ENCODE data around the gene WNT10A.

- TF ChIP-seq, protein P1, sequence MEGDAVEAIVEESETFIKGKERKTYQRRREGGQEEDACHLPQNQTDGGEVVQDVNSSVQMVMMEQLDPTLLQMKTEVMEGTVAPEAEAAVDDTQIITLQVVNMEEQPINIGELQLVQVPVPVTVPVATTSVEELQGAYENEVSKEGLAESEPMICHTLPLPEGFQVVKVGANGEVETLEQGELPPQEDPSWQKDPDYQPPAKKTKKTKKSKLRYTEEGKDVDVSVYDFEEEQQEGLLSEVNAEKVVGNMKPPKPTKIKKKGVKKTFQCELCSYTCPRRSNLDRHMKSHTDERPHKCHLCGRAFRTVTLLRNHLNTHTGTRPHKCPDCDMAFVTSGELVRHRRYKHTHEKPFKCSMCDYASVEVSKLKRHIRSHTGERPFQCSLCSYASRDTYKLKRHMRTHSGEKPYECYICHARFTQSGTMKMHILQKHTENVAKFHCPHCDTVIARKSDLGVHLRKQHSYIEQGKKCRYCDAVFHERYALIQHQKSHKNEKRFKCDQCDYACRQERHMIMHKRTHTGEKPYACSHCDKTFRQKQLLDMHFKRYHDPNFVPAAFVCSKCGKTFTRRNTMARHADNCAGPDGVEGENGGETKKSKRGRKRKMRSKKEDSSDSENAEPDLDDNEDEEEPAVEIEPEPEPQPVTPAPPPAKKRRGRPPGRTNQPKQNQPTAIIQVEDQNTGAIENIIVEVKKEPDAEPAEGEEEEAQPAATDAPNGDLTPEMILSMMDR (IDR thresholded peaks at IDR 0.05) = no peak
- TF ChIP-seq, protein P2, sequence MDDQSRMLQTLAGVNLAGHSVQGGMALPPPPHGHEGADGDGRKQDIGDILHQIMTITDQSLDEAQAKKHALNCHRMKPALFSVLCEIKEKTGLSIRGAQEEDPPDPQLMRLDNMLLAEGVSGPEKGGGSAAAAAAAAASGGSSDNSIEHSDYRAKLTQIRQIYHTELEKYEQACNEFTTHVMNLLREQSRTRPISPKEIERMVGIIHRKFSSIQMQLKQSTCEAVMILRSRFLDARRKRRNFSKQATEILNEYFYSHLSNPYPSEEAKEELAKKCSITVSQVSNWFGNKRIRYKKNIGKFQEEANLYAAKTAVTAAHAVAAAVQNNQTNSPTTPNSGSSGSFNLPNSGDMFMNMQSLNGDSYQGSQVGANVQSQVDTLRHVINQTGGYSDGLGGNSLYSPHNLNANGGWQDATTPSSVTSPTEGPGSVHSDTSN (IDR thresholded peaks at IDR 0.05) = no peak
- TF ChIP-seq MAX (IDR thresholded peaks at IDR 0.05; ENCODE audit: low read depth) = no peak
- TF ChIP-seq, protein P3, sequence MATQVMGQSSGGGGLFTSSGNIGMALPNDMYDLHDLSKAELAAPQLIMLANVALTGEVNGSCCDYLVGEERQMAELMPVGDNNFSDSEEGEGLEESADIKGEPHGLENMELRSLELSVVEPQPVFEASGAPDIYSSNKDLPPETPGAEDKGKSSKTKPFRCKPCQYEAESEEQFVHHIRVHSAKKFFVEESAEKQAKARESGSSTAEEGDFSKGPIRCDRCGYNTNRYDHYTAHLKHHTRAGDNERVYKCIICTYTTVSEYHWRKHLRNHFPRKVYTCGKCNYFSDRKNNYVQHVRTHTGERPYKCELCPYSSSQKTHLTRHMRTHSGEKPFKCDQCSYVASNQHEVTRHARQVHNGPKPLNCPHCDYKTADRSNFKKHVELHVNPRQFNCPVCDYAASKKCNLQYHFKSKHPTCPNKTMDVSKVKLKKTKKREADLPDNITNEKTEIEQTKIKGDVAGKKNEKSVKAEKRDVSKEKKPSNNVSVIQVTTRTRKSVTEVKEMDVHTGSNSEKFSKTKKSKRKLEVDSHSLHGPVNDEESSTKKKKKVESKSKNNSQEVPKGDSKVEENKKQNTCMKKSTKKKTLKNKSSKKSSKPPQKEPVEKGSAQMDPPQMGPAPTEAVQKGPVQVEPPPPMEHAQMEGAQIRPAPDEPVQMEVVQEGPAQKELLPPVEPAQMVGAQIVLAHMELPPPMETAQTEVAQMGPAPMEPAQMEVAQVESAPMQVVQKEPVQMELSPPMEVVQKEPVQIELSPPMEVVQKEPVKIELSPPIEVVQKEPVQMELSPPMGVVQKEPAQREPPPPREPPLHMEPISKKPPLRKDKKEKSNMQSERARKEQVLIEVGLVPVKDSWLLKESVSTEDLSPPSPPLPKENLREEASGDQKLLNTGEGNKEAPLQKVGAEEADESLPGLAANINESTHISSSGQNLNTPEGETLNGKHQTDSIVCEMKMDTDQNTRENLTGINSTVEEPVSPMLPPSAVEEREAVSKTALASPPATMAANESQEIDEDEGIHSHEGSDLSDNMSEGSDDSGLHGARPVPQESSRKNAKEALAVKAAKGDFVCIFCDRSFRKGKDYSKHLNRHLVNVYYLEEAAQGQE (IDR thresholded peaks at IDR 0.05; ENCODE audit: low read depth, low read length) = no peak
- TF ChIP-seq EP300 (IDR thresholded peaks at IDR 0.05; ENCODE audit: borderline replicate concordance in 1 of 2, low read depth in 1 of 2, low read length in 1 of 2) = no peak
- no peak for TF ChIP-seq TEAD4 (IDR thresholded peaks at IDR 0.05; ENCODE audit: borderline replicate concordance, insufficient read depth)
Measured at GRCh38 chr2:218878926-218879761, 1.5 kb upstream of the WNT10A start.

Data from SK-N-SH (cell line).